HepG2 (cell line): ENCODE results near the gene CTNNAL1. TPM values are rescaled to one million over a fixed set of nuclear protein-coding genes. Genes with fewer than 3 reads are reported as not detected.

Experiments
- ATAC-seq: fragments of 200-7000 bp; cut with Tn5 transposase; 3 replicates; pipeline ENCODE4 v1.9.1; 2020; ENCODE audit warnings: mild to moderate bottlenecking, moderate library complexity
- BruUV-seq: library from RNA; stranded (reverse); fragments of 400-500 nt; replicated peaks from 2 replicates; lab custom pipeline; 2021; lab: Mats Ljungman, UMichigan
- CTCF ChIA-PET: fragments of 300-600 bp; formaldehyde crosslinking; extraction: SDS; loops from one replicate; lab custom pipeline; 2021; ENCODE audit warnings: low total read pairs, inconsistent platforms, low intra/inter-chr PET ratio; lab: Yijun Ruan, JAX
- POLR2A ChIA-PET: fragments of 350-600 bp; sonication (Branson Sonifier 250); formaldehyde crosslinking; loops from one replicate; lab custom pipeline; 2020; ENCODE audit warnings: antibody characterized with exemption, inconsistent platforms; lab: Yijun Ruan, JAX
- DNase-seq: peaks from one replicate; pipeline ENCODE4 v3.0.0-alpha.2; 2015; ENCODE audit warnings: low spot score
- FAIRE-seq: peaks from 3 replicates; lab custom pipeline; 2011; peaks lifted over from hg19 to GRCh38; lab: Jason Lieb, UNC
- H2AFZ ChIP-seq: one replicate; pipeline ENCODE4 v1.6.1; 2011; ENCODE audit warnings: low read length, inconsistent platforms
- H3K27ac ChIP-seq: fragments of 300-600 bp; 3 replicates; pipeline ENCODE4 v1.8.0; 2011; ENCODE audit warnings: mixed run types, mild to moderate bottlenecking, mixed read lengths, low read length, inconsistent platforms; ENCODE audit not compliant: insufficient read depth; ENCODE audit errors: extremely low read length
- H3K27me3 ChIP-seq, 2 experiments: fragments of 200-600 bp in 1 of 2; 2 replicates in 1 of 2; 3 replicates in 1 of 2; pipeline versions ENCODE4 v1.6.0 to v1.8.0; 2011; ENCODE audit warnings: low read length in 2 of 2, mild to moderate bottlenecking in 2 of 2, moderate library complexity in 2 of 2, inconsistent platforms in 1 of 2; ENCODE audit not compliant: insufficient read depth in 2 of 2, control insufficient read depth in 1 of 2
- H3K36me3 ChIP-seq, 2 experiments: fragments of 200-600 bp in 1 of 2; replicated peaks in 1 of 2; 2 replicates in 1 of 2; 3 replicates in 1 of 2; pipeline versions ENCODE4 v1.5.1 to v1.8.0; 2011; ENCODE audit warnings: low read length in 2 of 2, inconsistent platforms in 1 of 2; ENCODE audit not compliant: insufficient read depth in 2 of 2, control insufficient read depth in 1 of 2
- H3K4me1 ChIP-seq: 2 replicates; pipeline ENCODE4 v1.5.1; 2012; ENCODE audit warnings: low read length, inconsistent platforms; ENCODE audit not compliant: insufficient read depth
- H3K4me2 ChIP-seq: 2 replicates; pipeline ENCODE4 v1.6.0; 2011; ENCODE audit warnings: low read depth, low read length, inconsistent platforms
- H3K4me3 ChIP-seq, 3 experiments: fragments of 200-600 bp in 1 of 3; sonication (generic), shearing (Covaris generic) in 1 of 3; replicated peaks in 1 of 3; 2 replicates each; pipeline ENCODE4 v1.5.1; 2011 to 2016; ENCODE audit warnings: low read length in 3 of 3, inconsistent platforms in 2 of 3, low read depth in 2 of 3, mild to moderate bottlenecking in 2 of 3, control low read depth in 1 of 3, mixed read lengths in 1 of 3; ENCODE audit not compliant: insufficient read depth in 1 of 3
- H3K79me2 ChIP-seq: one replicate; pipeline ENCODE4 v1.6.1; 2011; ENCODE audit warnings: low read length, inconsistent platforms; ENCODE audit not compliant: insufficient read depth
- H3K9ac ChIP-seq: 2 replicates; pipeline ENCODE4 v1.6.0; 2011; ENCODE audit warnings: mild to moderate bottlenecking, low read depth, low read length, inconsistent platforms; ENCODE audit not compliant: insufficient read depth
- H3K9me3 ChIP-seq: 2 replicates; pipeline ENCODE4 v1.5.1; 2012; ENCODE audit warnings: mild to moderate bottlenecking, low read length
- H4K20me1 ChIP-seq: 2 replicates; pipeline ENCODE4 v1.6.0; 2011; ENCODE audit warnings: inconsistent platforms, mild to moderate bottlenecking, low read length, moderate library complexity; ENCODE audit not compliant: insufficient read depth
- BRCA1 ChIP-seq: sonication (generic); formaldehyde crosslinking; IDR thresholded peaks from 2 replicates; pipeline ENCODE4 v1.4.0; 2020; ENCODE audit warnings: missing genetic modification reagents
- DMAP1 ChIP-seq: IDR thresholded peaks from 2 replicates; pipeline ENCODE4 v1.6.1; 2016
- GABPA ChIP-seq, 2 experiments: IDR thresholded peaks; 2 replicates each; pipeline ENCODE4 v1.6.1; 2011 to 2016; ENCODE audit warnings: low read depth in 2 of 2, low read length in 1 of 2, missing biosample characterization in 1 of 2, missing genetic modification characterization in 1 of 2
- HOMEZ ChIP-seq: IDR thresholded peaks from 2 replicates; pipeline ENCODE4 v1.6.1; 2016; ENCODE audit warnings: low read depth
- POGZ ChIP-seq: sonication (generic); formaldehyde crosslinking; IDR thresholded peaks from 2 replicates; pipeline ENCODE4 v1.4.0; 2020; ENCODE audit warnings: mild to moderate bottlenecking, missing genetic modification reagents
- POLR2AphosphoS5 ChIP-seq: IDR thresholded peaks from 2 replicates; pipeline ENCODE4 v1.6.1; 2012; ENCODE audit warnings: low read depth, low read length
- RARG ChIP-seq: sonication (generic); formaldehyde crosslinking; IDR thresholded peaks from 2 replicates; pipeline ENCODE4 v1.4.0; 2020; ENCODE audit warnings: low read depth, mild to moderate bottlenecking, missing genetic modification reagents
- RBM22 ChIP-seq: fragments of 200-400 bp; formaldehyde crosslinking; optimal IDR thresholded peaks from 2 replicates; pipeline ENCODE3; 2017; ENCODE audit warnings: mild to moderate bottlenecking, low read length, moderate library complexity
- SRY ChIP-seq: sonication (generic); formaldehyde crosslinking; IDR thresholded peaks from 2 replicates; pipeline ENCODE4 v1.8.0; 2022; ENCODE audit warnings: mild to moderate bottlenecking, missing genetic modification reagents
- TCF7 ChIP-seq: sonication (generic); IDR thresholded peaks from 2 replicates; pipeline ENCODE4 v1.6.1; 2016; ENCODE audit warnings: antibody characterized with exemption, low read depth
- TEAD2 ChIP-seq: sonication (generic); formaldehyde crosslinking; IDR thresholded peaks from 2 replicates; pipeline ENCODE4 v1.9.0; 2021; ENCODE audit warnings: missing genetic modification reagents
- THAP7 ChIP-seq: sonication (generic); formaldehyde crosslinking; IDR thresholded peaks from 2 replicates; pipeline ENCODE4 v1.8.1; 2023; ENCODE audit warnings: mild to moderate bottlenecking, missing genetic modification reagents
- U2AF1 ChIP-seq: fragments of 200-400 bp; formaldehyde crosslinking; optimal IDR thresholded peaks from 2 replicates; pipeline ENCODE3; 2017; ENCODE audit warnings: mild to moderate bottlenecking, low read depth, low read length
- YY1 ChIP-seq: IDR thresholded peaks from 2 replicates; pipeline ENCODE4 v1.6.1; 2011; ENCODE audit warnings: low read length, low read depth, moderate library complexity, mild to moderate bottlenecking; ENCODE audit not compliant: insufficient read depth, insufficient replicate concordance
- ZNF557 ChIP-seq: sonication (generic); formaldehyde crosslinking; IDR thresholded peaks from 2 replicates; pipeline ENCODE4 v1.4.0; 2020; ENCODE audit warnings: missing genetic modification reagents
- ZNF703 ChIP-seq: sonication (generic); formaldehyde crosslinking; IDR thresholded peaks from 2 replicates; pipeline ENCODE4 v1.5.1; 2020; ENCODE audit warnings: missing genetic modification reagents, mild to moderate bottlenecking, moderate library complexity, borderline replicate concordance
- ZNF83 ChIP-seq: sonication (generic); formaldehyde crosslinking; IDR thresholded peaks from 2 replicates; pipeline ENCODE4 v1.4.0; 2020; ENCODE audit warnings: missing genetic modification reagents, mild to moderate bottlenecking, borderline replicate concordance
- WGBS: methylation state at CpG from one replicate; pipeline ENCODE4 v1.1.6; 2017; ENCODE audit warnings: low lambda C conversion rate; 5-methylcytosine and 5-hydroxymethylcytosine counted together
- in situ Hi-C: cut with HindIII; loops from 2 replicates; pipeline ENCODE4 v1.10.0; 2017; ENCODE audit warnings: low pct_unique_long_range_greater_than_20kb; ENCODE audit not compliant: extremely low pct_ligation_motif_present
- intact Hi-C: fragments of 100-400 bp; cut with micrococcal nuclease; formaldehyde crosslinking; loops from one replicate; pipeline ENCODE4 v1.10.0; 2022; ENCODE audit not compliant: unreplicated experiment
- polyA plus RNA-seq, 8 experiments: library from polyadenylated mRNA; depleted of rRNA in 3 of 8; stranded (reverse) in 7 of 8; unstranded in 1 of 8; fragments of >200 nt; fragmentation: Illumina TruSeq in 4 of 8; extraction: Trizol in 4 of 8; gene quantifications; 2 replicates each; pipeline versions ENCODE4 v1.2.1 to v1.2.3, GENCODE V29; 2011 to 2016; ENCODE audit warnings: low read depth in 4 of 8, missing spikeins in 1 of 8, mixed read lengths in 1 of 8; ENCODE audit not compliant: insufficient read depth in 1 of 8
- total RNA-seq, 5 experiments: library from RNA; depleted of rRNA; stranded (reverse); fragments of >200 nt; fragmentation: Illumina TruSeq; extraction: Trizol; gene quantifications; 2 replicates each; pipeline ENCODE4 v1.2.3, GENCODE V29; 2016; ENCODE audit warnings: low read depth in 1 of 5

Gene CTNNAL1
- total and polyA plus RNA-seq, 2 of the 13 experiments (the other 11 are each of a cell fraction or from before 2014, with no cell fraction given), result 32.0 to 162 TPM

DNA sequence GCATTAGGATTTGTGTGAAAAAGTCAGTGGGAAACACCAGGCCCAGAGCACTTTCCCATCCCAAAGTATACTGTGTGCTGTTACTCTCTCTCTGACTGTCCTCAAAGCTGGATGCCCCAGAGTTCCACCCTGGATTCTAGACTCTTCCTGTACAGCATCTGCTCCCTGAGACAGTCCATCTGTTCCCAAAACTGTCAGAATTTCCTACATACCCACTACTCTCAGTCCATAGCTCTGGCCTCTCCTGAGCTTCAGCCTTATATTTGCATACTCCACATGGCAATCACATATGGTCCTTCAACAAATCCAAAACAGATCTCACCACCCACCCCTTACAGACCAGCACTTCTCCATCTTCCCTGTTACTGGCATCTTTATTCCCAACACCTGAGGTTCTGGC, 88.8 kb downstream of the CTNNAL1 start:
- DNase-seq (no peak), ATAC-seq (no peak), FAIRE-seq (no peak)
- Histone ChIP-seq H3K36me3 (peaks cover 24 to 83% of the 10 kb centered on the region in 2 experiments), H2AFZ (no peak overlapping the region), H3K4me3 (no peak overlapping the region), H3K9ac (no peak overlapping the region), H3K79me2 (peaks cover 21% of the 10 kb centered on the region), H3K9me3 (no peaks in the 10 kb centered on the region), H3K4me1 (peaks cover 31% of the 10 kb centered on the region), H3K27me3 (no peaks in the 10 kb centered on the region), H4K20me1 (no peaks in the 10 kb centered on the region), H3K4me2 (no peak overlapping the region), H3K27ac (no peak overlapping the region)
- intact Hi-C loops, result no loop called here
- no TSS peak for BruUV-seq
- POLR2A ChIA-PET, result no interaction called here
- in situ Hi-C loops, result no loop called here
- CTCF ChIA-PET, result no interaction called here
- TF ChIP-seq THAP7 (CRISPR knock-in tag), result no peak
- no peak for TF ChIP-seq TCF7
- peak; percentile 23 for TF ChIP-seq RBM22
- no peak for TF ChIP-seq SRY

DNA sequence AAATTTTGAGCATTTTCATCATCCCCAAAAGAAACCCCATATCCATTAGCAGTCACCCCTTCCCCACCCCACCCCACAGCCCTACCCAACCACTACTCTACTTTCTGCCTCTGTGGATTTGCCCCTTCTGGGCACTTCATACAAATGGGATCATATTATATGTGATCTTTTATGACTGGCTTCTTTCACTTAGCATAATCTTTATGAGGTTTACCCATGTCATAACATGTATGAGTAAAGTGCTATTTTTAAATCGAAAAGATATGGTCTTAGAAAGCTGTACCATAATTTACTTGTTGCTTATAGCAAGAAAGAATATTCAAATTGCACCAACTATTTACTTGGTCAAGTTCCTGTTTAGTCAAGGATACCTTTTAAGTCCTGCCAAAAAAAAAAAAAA, 92.1 kb downstream of the CTNNAL1 start:
- intact Hi-C loops, result no loop called here
- H3K27me3 ChIP-seq, result no peaks in the 10 kb centered on the region
- H3K36me3 ChIP-seq, result peaks cover 21 to 75% of the 10 kb centered on the region in 2 experiments
- 93% methylated on average over 1 of the region's 1 CpG for WGBS
- DNase-seq (no peak), FAIRE-seq (no peak), ATAC-seq (no peak)
- TF ChIP-seq U2AF1 (no peak), DMAP1 (CRISPR knock-in tag) (no peak), TEAD2 (CRISPR knock-in tag) (no peak), ZNF703 (no peak), BRCA1 (CRISPR knock-in tag) (no peak), RARG (CRISPR knock-in tag) (no peak), POGZ (CRISPR knock-in tag) (no peak), HOMEZ (CRISPR knock-in tag) (no peak), POLR2AphosphoS5 (no peak), YY1 (no peak), ZNF557 (CRISPR knock-in tag) (no peak), ZNF83 (CRISPR knock-in tag) (no peak), GABPA (IDR thresholded peaks at IDR 0.05; ENCODE audit: low read depth, low read length) (no peak), GABPA (CRISPR knock-in tag; IDR thresholded peaks at IDR 0.05; ENCODE audit: low read depth) (no peak)
- no peak overlapping the region for H3K4me3 ChIP-seq
- H3K4me1 ChIP-seq, result peaks cover 23% of the 10 kb centered on the region
- H3K9me3 ChIP-seq, result no peaks in the 10 kb centered on the region
- in situ Hi-C loops, result no loop called here
- H3K79me2 ChIP-seq, result peaks cover 10% of the 10 kb centered on the region
- H4K20me1 ChIP-seq, result no peaks in the 10 kb centered on the region
- POLR2A ChIA-PET, result interaction anchor here (2.8 kb wide), 1 partner anchor 36 kb away, joined by 12 read pairs; no protein-coding TSS in a partner anchor
- CTCF ChIA-PET, result no interaction called here
- no peak overlapping the region for H3K4me2 ChIP-seq
- no peak overlapping the region for H3K9ac ChIP-seq
- no TSS peak for BruUV-seq
- H2AFZ ChIP-seq, result no peak overlapping the region
- no peak overlapping the region for H3K27ac ChIP-seq
